ENCODE measurements around the gene RNF112. TPM values are rescaled to one million over a fixed set of nuclear protein-coding genes. Genes with fewer than 3 reads are reported as not detected.

The RNF112 gene
- total RNA-seq = 0.40 TPM in 1 of 2 replicates, not detected in the other

DNA sequence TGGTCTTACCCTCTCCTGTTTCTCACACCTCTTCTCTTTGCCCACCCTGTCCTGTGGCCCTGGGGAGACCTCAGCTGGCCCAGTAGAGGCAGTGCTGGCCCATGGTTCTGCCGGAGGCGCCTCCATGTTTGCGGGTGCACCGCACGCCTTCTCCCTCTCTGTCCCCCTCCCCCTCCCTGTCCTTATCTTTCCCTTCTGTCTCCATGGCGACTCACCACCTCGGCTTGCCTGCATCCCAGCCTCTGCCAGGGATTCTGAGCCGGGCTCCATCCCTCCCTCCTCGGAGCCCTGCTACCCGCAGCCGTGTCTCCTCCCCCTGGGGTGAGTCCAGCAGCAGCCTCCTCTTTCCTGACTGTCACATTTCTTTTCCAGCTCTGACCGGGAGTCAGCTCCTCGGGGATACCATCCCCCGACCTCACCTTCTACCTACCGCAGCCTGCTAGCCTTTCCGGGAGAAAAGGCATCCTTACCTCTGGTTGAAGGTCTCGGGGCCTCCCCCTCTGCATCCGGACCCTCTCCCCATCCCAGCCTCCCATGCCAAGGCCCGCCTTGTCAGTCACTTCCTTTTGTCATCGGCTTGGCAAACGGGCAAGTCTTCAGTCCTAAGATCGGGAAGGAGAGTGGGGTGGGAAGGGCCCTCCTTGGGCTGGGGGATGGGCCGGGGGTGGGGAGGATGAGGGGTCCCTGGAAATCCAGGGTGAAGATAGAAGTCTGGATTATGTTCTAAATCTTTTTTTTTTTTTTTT is at the start of gene RNF112:
Gene RNF112, plus strand, starts transcription at position 358 of the 746 bp plus-strand sequence. Its CDS starts 177 bp downstream, at position 535.
- Mint-ChIP-seq H3K4me3 (no peak within 1 kb of the TSS), H3K4me1 (no peaks in the 10 kb centered on the region), H3K27ac (no peak within 1 kb of the TSS), H3K9me3 (no peaks in the 10 kb centered on the region), H3K27me3 (peaks cover 7% of the 10 kb centered on the region), H3K36me3 (ENCODE audit: low read depth) (no peaks in the 10 kb centered on the region)
- intact Hi-C loops (cut with micrococcal nuclease) = no loop called here
- DNase-seq = no peak

- intact Hi-C loops (cut with micrococcal nuclease) = loop anchor here (5.0 kb wide), 1 partner anchor 286 kb away; the partner anchor contains the start of gene ALDH3A2
- Mint-ChIP-seq H3K27me3 (peaks cover 17% of the 10 kb centered on the region), H3K9me3 (no peaks in the 10 kb centered on the region), H3K4me1 (peaks cover 11% of the 10 kb centered on the region), H3K27ac (no peak overlapping the region), H3K4me3 (peak overlapping the region; percentile 42), H3K36me3 (ENCODE audit: low read depth) (no peaks in the 10 kb centered on the region)
- no peak for DNase-seq
Observed at GRCh38 chr17:19361326-19361725, 49.7 kb upstream of the RNF112 start.

DNA sequence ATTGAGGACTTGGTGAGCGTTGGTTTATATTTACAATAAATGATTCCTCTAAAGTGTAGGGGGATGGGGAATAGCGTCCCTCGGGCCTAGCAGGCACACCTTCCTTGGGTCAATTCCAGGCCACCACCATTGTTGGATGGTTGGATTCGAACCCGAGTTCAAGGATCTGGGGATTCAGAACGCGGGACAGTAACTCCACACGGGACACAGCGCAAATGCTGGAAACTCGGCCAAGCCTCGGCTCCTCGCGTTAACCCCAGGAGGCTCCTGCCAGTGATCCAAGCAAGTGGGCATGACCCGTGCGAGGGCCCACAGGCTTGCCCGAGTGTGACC is 49.1 kb upstream of the RNF112 start:
- Mint-ChIP-seq H3K4me3 (peak overlapping the region; percentile 91), H3K27ac (no peak overlapping the region), H3K27me3 (peaks cover 17% of the 10 kb centered on the region), H3K4me1 (peaks cover 12% of the 10 kb centered on the region), H3K9me3 (no peaks in the 10 kb centered on the region), H3K36me3 (ENCODE audit: low read depth) (no peaks in the 10 kb centered on the region)
- intact Hi-C loops (cut with micrococcal nuclease) = loop anchor here (1.0 to 5.0 kb wide), 5 partner anchors 16 to 405 kb away; partner anchors contain the start of genes ALDH3A2 and MAPK7
- DNase-seq = no peak

DNA sequence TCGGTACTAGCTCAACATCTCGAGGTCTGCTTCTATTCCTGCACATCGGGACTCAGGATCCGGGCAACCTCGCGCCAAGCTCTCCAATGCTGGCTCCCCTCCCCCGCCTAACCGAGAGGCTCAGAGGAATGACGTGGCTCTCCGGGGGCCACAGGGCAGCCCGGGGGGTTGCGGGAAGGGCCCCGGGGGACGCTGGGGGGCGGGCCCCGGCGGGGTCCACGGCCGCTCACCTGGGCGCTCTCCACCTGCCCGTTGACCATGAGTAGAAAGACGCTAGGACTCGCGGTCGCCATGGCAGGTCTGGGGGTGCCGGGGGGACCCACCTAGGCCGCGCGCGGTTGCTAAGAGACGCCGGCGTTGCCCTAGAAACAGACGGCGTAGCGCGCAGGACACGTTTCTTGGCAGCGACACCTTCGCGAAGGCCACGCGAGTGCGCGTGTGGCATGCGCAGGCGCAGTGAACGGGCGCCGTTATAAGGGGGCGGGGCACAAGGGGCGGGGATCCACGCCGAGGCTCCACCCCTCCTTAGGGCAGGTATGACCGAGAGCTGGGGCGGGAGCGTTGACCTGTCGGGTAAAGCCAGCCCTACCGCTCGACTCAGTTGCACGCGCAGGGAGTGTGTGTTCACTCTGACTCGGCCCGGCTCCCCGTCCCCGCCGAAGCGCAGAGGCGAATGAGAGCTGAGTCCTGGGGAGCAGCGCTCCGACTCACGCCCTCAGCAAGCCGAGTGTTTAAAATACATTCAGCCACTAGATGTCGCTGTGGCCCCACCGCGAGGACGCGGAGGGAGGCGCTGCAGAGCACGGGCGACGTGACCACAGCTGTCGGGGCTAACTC is 48.5 kb upstream of the RNF112 start, which contains the start of gene B9D1:
Gene B9D1, minus strand, starts transcription at position 447 of the 837 bp plus-strand sequence. Its CDS starts 154 bp downstream, at position 293.
- H3K9me3 Mint-ChIP-seq = no peaks in the 10 kb centered on the region
- H3K27me3 Mint-ChIP-seq = peaks cover 15% of the 10 kb centered on the region
- H3K36me3 Mint-ChIP-seq (ENCODE audit: low read depth) = no peaks in the 10 kb centered on the region
- H3K27ac Mint-ChIP-seq = peak within 1 kb of the TSS; percentile 58
- intact Hi-C loops (cut with micrococcal nuclease) = loop anchor here (1.0 to 5.0 kb wide), 5 partner anchors 16 to 404 kb away; partner anchors contain the start of genes ALDH3A2 and MAPK7
- H3K4me3 Mint-ChIP-seq = peak within 1 kb of the TSS; percentile 91
- peak; percentile 97 for DNase-seq
- peaks cover 15% of the 10 kb centered on the region for H3K4me1 Mint-ChIP-seq

GRCh38 chr17:19363114-19363438 is 48.0 kb upstream of the RNF112 start:
- peaks cover 14% of the 10 kb centered on the region for H3K27me3 Mint-ChIP-seq
- peaks cover 19% of the 10 kb centered on the region for H3K4me1 Mint-ChIP-seq
- H3K4me3 Mint-ChIP-seq = peak overlapping the region; percentile 91
- no peaks in the 10 kb centered on the region for H3K36me3 Mint-ChIP-seq (ENCODE audit: low read depth)
- intact Hi-C loops (cut with micrococcal nuclease) = loop anchor here (2.0 to 5.0 kb wide), 3 partner anchors 144 to 404 kb away; partner anchors contain the start of gene ALDH3A2
- H3K9me3 Mint-ChIP-seq = no peaks in the 10 kb centered on the region
- no peak for DNase-seq
- no peak overlapping the region for H3K27ac Mint-ChIP-seq

- Mint-ChIP-seq H3K4me1 (peaks cover 24% of the 10 kb centered on the region), H3K4me3 (peak overlapping the region; percentile 91)
- intact Hi-C loops (cut with micrococcal nuclease) = loop anchor here (2.0 to 5.0 kb wide), 3 partner anchors 143 to 403 kb away; partner anchors contain the start of gene ALDH3A2
Observed at GRCh38 chr17:19363460-19364035, 47.5 kb upstream of the RNF112 start.

GRCh38 chr17:19364699-19365498 is 46.1 kb upstream of the RNF112 start:
- H3K4me3 Mint-ChIP-seq = no peak overlapping the region
- DNase-seq = no peak
- peaks cover 9% of the 10 kb centered on the region for H3K27me3 Mint-ChIP-seq
- H3K36me3 Mint-ChIP-seq (ENCODE audit: low read depth) = no peaks in the 10 kb centered on the region
- H3K4me1 Mint-ChIP-seq = peaks cover 37% of the 10 kb centered on the region
- no peak overlapping the region for H3K27ac Mint-ChIP-seq
- intact Hi-C loops (cut with micrococcal nuclease) = loop anchor here (5.0 kb wide), 1 partner anchor 282 kb away; the partner anchor contains the start of gene ALDH3A2
- H3K9me3 Mint-ChIP-seq = no peaks in the 10 kb centered on the region

More at GRCh38 chr17:19363460-19364035, 47.5 kb upstream of the RNF112 start:
- H3K27ac Mint-ChIP-seq = no peak overlapping the region
- no peaks in the 10 kb centered on the region for H3K9me3 Mint-ChIP-seq
- peaks cover 10% of the 10 kb centered on the region for H3K27me3 Mint-ChIP-seq
- H3K36me3 Mint-ChIP-seq (ENCODE audit: low read depth) = no peaks in the 10 kb centered on the region
- peak; percentile 62 for DNase-seq

DNA sequence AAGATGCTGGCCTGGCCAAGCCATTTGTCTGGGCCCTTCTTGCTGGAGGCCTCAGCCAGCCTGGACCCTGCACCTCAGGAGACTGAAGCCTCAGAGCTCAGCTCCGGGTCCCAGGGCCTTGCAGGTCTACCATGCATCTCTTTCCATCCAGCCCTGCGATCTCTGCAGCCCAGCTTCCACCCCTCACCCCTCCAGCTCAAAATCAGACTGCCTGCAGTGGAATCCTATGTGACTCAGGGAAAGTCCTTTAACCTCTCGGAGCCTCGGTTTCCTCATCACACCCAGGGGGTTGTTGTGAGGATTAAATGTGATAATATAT is 45.6 kb upstream of the RNF112 start:
- peaks cover 42% of the 10 kb centered on the region for H3K4me1 Mint-ChIP-seq

DNA sequence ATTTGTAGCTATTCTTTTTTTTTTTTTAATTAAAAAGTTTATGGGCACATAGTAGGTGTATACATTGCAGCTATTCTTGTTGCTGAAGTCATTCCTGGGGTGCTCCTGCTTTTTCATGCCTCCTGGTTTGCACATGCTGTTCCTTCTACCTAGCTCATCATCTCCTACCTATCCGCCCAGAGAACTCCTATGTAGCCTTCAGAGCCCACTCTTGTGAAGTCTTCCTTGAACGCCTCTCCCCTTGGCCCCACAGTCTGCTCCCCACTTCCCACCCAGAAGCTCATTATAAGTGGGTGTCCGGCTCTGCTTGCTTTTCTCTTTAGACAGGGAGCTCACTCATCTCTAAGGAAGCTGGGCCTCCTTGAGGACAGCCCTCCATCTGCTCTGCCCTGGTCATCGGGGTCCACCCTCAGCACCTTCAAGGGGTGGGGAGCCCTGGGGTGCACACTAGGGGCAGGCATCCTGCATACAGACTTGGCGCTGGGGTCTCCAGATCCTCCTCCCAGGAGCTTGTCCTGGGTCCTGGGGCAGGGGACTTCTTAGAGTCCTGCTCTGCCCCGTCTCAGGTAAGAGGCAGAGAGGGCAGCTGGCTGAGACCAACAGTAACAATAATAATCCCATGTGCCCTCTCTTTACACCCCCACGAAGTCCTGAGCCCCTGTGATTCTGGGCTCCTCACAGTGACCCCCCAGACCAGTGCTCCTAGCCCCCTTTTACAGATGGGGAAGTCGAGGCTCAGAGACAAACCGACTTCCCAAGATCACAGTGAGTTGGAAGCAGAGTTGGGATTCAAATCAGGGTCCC is 45.0 kb upstream of the RNF112 start:
- no peaks in the 10 kb centered on the region for H3K36me3 Mint-ChIP-seq (ENCODE audit: low read depth)

More for the DNA sequence above, 45.6 kb upstream of the RNF112 start:
- Mint-ChIP-seq H3K27ac (no peak overlapping the region), H3K36me3 (ENCODE audit: low read depth) (no peaks in the 10 kb centered on the region), H3K27me3 (peaks cover 8% of the 10 kb centered on the region), H3K4me3 (no peak overlapping the region), H3K9me3 (no peaks in the 10 kb centered on the region)
- DNase-seq = no peak
- intact Hi-C loops (cut with micrococcal nuclease) = no loop called here

GRCh38 chr17:19366637-19366972 is 44.4 kb upstream of the RNF112 start:
- H3K4me3 Mint-ChIP-seq = no peak overlapping the region
- H3K9me3 Mint-ChIP-seq = no peaks in the 10 kb centered on the region
- DNase-seq = no peak
- intact Hi-C loops (cut with micrococcal nuclease) = no loop called here
- H3K27ac Mint-ChIP-seq = no peak overlapping the region
- H3K36me3 Mint-ChIP-seq (ENCODE audit: low read depth) = no peaks in the 10 kb centered on the region
- peaks cover 50% of the 10 kb centered on the region for H3K4me1 Mint-ChIP-seq
- peaks cover 2% of the 10 kb centered on the region for H3K27me3 Mint-ChIP-seq

More for the DNA sequence above, 45.0 kb upstream of the RNF112 start:
- Mint-ChIP-seq H3K27me3 (peaks cover 5% of the 10 kb centered on the region), H3K4me3 (no peak overlapping the region), H3K4me1 (peaks cover 47% of the 10 kb centered on the region), H3K9me3 (no peaks in the 10 kb centered on the region), H3K27ac (no peak overlapping the region)
- intact Hi-C loops (cut with micrococcal nuclease) = no loop called here
- no peak for DNase-seq

DNA sequence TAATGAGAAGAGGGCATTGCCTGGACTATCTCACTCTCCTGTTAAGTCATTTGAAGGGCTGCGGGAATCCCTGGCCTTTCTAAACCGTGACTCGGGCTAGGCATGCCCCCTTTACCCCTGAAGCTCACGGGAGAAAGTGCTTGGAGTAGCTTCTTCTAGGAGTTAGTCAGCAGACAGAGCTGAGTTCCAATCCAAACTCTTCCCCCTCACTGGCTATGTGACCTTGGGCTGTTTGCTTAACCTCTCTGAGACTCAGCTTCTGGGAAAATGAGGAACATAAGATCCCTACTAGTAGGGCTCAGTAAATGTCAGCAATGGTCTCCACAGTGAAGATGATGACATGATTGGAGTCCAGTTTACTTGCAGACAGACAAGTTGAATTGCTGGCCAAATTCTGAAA is 42.8 kb upstream of the RNF112 start:
- Mint-ChIP-seq H3K27me3 (peaks cover 2% of the 10 kb centered on the region), H3K4me1 (peaks cover 56% of the 10 kb centered on the region), H3K27ac (no peak overlapping the region), H3K36me3 (ENCODE audit: low read depth) (no peaks in the 10 kb centered on the region), H3K9me3 (no peaks in the 10 kb centered on the region), H3K4me3 (no peak overlapping the region)
- no peak for DNase-seq
- intact Hi-C loops (cut with micrococcal nuclease) = no loop called here

DNA sequence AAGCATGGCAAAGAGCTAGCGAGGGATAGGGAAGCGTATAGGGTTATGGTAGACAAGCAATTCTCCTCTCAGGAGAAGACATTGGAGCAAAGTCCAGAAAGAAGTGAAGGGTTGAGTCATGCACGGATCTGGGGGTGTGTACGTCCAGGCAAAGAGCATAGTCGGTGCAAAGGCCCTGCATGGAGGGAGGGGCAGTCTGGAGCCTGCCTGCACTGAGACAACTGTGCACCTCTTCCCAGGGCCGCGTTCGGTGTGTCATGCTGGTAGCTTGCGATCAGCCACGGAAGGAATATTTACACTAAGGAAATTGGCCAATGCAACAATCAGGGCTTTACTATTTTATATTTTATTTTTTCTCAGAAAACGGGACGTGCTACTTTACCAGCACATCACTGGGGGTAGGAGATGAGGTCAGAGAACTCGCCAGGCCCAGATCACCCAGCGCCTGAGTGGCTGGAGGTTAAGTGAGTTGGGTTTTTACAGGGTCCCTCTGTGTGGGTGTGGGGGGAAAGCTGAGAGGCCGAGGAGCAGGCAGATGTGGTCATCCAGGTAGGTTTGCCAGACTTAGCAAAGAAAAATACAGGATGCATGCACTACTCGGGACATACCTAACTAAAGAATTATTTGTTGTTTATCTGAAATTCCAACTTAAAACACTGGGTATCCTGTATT is 41.8 kb upstream of the RNF112 start:
- Mint-ChIP-seq H3K9me3 (no peaks in the 10 kb centered on the region), H3K4me1 (peaks cover 56% of the 10 kb centered on the region), H3K4me3 (peak overlapping the region; percentile 81), H3K27ac (no peak overlapping the region), H3K27me3 (peaks cover 2% of the 10 kb centered on the region), H3K36me3 (ENCODE audit: low read depth) (no peaks in the 10 kb centered on the region)
- no peak for DNase-seq
- intact Hi-C loops (cut with micrococcal nuclease) = no loop called here
